Raji (cell line): ENCODE results near the gene FCMR.

Source experiments
- POLR2A ChIP-seq: IDR thresholded peaks from 2 replicates; pipeline ENCODE4 v1.6.1; 2011; ENCODE audit warnings: low read depth, low read length, control low read depth; ENCODE audit not compliant: insufficient read depth

FCMR gene

GRCh38 chr1:206902702-206903101 lies 19.0 kb downstream of the FCMR start:
- TF ChIP-seq POLR2A, result no peak

GRCh38 chr1:206901944-206902343 lies 19.8 kb downstream of the FCMR start:
- TF ChIP-seq POLR2A, result no peak

- TF ChIP-seq POLR2A, result no peak
Measured at GRCh38 chr1:206900149-206900548, 21.6 kb downstream of the FCMR start.

- no peak for TF ChIP-seq POLR2A
Measured at GRCh38 chr1:206899717-206900116, 22.0 kb downstream of the FCMR start.

GRCh38 chr1:206898915-206899431 lies 22.8 kb downstream of the FCMR start:
- TF ChIP-seq POLR2A, result no peak

- TF ChIP-seq POLR2A, result no peak
Measured at GRCh38 chr1:206898089-206898914, 23.4 kb downstream of the FCMR start.

- no peak for TF ChIP-seq POLR2A
Measured at GRCh38 chr1:206897175-206897574, 24.6 kb downstream of the FCMR start, which contains the start of gene IL24. TSS of gene IL24 (plus strand) at chr1:206897443. CDS start at chr1:206897833, 390 bp downstream.

- TF ChIP-seq POLR2A, result no peak
Measured at GRCh38 chr1:206896261-206896660, 25.5 kb downstream of the FCMR start.

- no peak for TF ChIP-seq POLR2A
Measured at GRCh38 chr1:206895837-206896242, 25.9 kb downstream of the FCMR start.

GRCh38 chr1:206895325-206895724 lies 26.4 kb downstream of the FCMR start:
- TF ChIP-seq POLR2A, result no peak

- TF ChIP-seq POLR2A, result no peak
Measured at GRCh38 chr1:206893380-206893779, 28.4 kb downstream of the FCMR start.

- no peak for TF ChIP-seq POLR2A
Measured at GRCh38 chr1:206892351-206892984, 29.3 kb downstream of the FCMR start.

GRCh38 chr1:206891412-206891811 lies 30.3 kb downstream of the FCMR start:
- TF ChIP-seq POLR2A, result no peak

- no peak for TF ChIP-seq POLR2A
Measured at GRCh38 chr1:206890125-206891060, 31.3 kb downstream of the FCMR start.

GRCh38 chr1:206887701-206888100 lies 34.0 kb downstream of the FCMR start:
- no peak for TF ChIP-seq POLR2A
